Stimulated activated CD4-positive, alpha-beta T cell treated with anti-CD3 and anti-CD28 coated beads, Interleukin-15, amount 100 ng/mL, for 1 hour (primary cell): ENCODE measurements around the gene ASXL2.
A peak's percentile ranks its signal among the peaks of the same experiment; 100 is the strongest.
"Not testable (repeated sequence)": the region's sequence is repeated elsewhere in the genome, so short reads cannot be mapped to it uniquely, and the experiment has no call there.

ENCODE experiments used
- DNase-seq, 2 donors: peaks; one replicate each; pipeline ENCODE4 v3.0.0-alpha.2; 2020; ENCODE audit warnings: low read depth in 1 of 2, low spot score in 1 of 2

Gene ASXL2

GRCh38 chr2:25838152-25838756 lies 40.0 kb downstream of the ASXL2 start:
- DNase-seq = no peak

GRCh38 chr2:25835906-25836305 lies 42.4 kb downstream of the ASXL2 start:
- DNase-seq = no peak

- no peak for DNase-seq
Observed at GRCh38 chr2:25833566-25833965, 44.7 kb downstream of the ASXL2 start.

- DNase-seq = no peak
Observed at GRCh38 chr2:25832897-25833296, 45.4 kb downstream of the ASXL2 start.

GRCh38 chr2:25831746-25832449 lies 46.4 kb downstream of the ASXL2 start:
- DNase-seq = no peak

GRCh38 chr2:25829828-25830227 lies 48.5 kb downstream of the ASXL2 start:
- no peak for DNase-seq

GRCh38 chr2:25829377-25829704 lies 48.9 kb downstream of the ASXL2 start:
- DNase-seq = no peak

GRCh38 chr2:25828532-25829376 lies 49.5 kb downstream of the ASXL2 start:
- DNase-seq = not testable (repeated sequence)

- DNase-seq = peak in 1 of 2 donors; percentile 14
Observed at GRCh38 chr2:25825238-25825637, 53.0 kb downstream of the ASXL2 start.

GRCh38 chr2:25824718-25825117 lies 53.6 kb downstream of the ASXL2 start:
- DNase-seq = no peak

GRCh38 chr2:25824216-25824615 lies 54.1 kb downstream of the ASXL2 start:
- DNase-seq = no peak

- DNase-seq = peak; percentile 28 to 38
Observed at GRCh38 chr2:25822190-25823117, 55.8 kb downstream of the ASXL2 start.

- DNase-seq = no peak
Observed at GRCh38 chr2:25821225-25822056, 56.8 kb downstream of the ASXL2 start.

GRCh38 chr2:25819597-25820039 lies 58.7 kb downstream of the ASXL2 start:
- DNase-seq = no peak

GRCh38 chr2:25817630-25818029 lies 60.7 kb downstream of the ASXL2 start:
- DNase-seq = no peak

GRCh38 chr2:25817006-25817405 lies 61.3 kb downstream of the ASXL2 start:
- DNase-seq = no peak

GRCh38 chr2:25816249-25816648 lies 62.0 kb downstream of the ASXL2 start:
- no peak for DNase-seq

GRCh38 chr2:25814681-25815080 lies 63.6 kb downstream of the ASXL2 start:
- no peak for DNase-seq

GRCh38 chr2:25810428-25810827 lies 67.9 kb downstream of the ASXL2 start:
- DNase-seq = no peak

GRCh38 chr2:25809646-25810045 lies 68.6 kb downstream of the ASXL2 start:
- no peak for DNase-seq
